GM21717 (cell line): Measurements from ENCODE around the gene USP10.

Experiments used
- ATAC-seq: cut with Tn5 transposase; IDR thresholded peaks from one replicate; pipeline ENCODE4 v1.9.1; 2021; ENCODE audit warnings: mild to moderate bottlenecking, moderate library complexity; ENCODE audit not compliant: unreplicated experiment

USP10 gene

DNA sequence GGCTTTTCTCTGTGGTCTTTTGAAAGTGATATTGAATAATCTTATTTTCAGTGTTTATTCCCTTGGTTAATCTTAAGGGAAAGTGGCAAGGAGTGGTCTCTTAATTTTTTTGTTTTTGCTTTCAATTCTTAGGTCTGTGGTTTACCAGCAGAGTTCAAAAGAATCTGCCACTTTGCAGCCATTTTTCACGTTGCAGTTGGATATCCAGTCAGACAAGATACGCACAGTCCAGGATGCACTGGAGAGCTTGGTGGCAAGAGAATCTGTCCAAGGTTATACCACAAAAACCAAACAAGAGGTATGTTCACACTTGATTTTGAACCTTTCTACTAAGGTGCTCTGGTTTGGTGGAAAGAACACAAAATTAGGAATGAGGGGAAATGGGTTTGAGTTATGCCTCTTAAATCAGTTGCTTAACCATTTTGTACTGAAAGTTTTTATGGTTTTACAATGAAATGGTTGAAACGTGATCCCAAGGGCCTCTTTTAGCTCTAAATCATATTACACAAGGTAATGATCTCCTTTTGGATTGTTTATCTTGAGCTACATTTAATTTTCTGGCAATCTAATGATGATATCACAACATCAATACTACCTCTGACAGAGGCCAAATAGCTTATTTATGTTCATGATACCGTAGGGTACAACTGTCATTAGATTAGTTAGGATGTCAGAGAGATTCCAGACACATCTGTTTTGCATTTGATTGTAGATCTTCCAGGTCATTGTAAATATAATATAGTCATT is 68.4 kb downstream of the USP10 start:
- no peak for ATAC-seq

DNA sequence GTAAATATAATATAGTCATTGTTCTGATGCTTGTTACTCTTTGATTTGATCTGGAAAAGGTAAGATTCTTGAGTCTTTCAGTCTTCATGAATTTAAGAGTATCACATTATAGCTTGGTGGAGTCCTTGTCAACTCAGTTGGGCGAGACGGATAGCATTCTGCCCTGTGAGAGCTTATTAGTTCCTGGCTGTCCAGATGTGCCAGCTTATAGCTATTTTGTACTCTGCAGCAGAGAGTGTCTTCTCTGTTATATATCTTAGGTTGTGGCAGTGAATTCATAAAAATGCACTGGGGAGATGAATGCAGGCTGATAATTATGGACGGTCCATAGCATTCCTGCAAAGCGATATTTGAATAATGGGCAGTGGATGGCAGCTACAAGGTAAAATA is 69.0 kb downstream of the USP10 start:
- no peak for ATAC-seq

DNA sequence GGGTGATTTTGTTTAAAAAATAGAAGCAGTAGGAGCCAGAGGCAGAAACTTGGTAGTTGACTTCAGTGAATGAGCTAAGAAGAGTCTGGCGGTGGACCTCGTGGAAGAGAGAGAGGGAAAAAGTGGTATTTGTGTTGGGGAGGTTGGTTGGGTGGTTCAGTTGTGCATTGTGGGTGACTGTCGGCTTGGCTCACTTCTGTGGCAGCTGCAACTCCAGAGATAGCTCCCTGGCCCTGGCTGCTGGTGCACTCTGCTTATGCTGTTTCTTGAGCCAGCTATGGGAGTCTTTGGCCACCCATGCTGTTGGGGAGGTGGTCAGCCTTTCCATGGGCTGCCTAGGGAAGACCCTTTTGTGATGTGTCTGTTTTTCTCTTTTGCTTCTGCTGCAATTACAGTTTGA is 69.6 kb downstream of the USP10 start:
- no peak for ATAC-seq

DNA sequence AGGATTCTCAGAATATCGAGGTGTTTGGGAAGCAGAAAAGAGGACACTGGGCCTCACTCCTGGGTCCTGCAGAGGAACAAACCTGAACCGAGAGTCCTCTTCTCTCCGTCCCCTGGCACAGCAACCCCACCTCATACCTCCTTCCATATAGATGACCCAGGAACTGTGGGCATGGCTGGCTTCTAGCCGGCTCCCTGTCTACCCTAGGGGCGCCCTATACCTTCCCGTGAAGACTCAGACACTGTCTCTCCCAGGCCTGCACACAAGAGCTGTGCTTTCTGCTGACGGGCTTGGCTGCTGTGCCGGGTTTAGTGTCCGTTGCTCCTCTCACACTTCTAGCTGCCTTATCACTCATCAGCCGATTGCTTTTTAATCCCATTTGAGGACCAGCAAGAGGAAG is 73.5 kb downstream of the USP10 start:
- ATAC-seq: no peak

DNA sequence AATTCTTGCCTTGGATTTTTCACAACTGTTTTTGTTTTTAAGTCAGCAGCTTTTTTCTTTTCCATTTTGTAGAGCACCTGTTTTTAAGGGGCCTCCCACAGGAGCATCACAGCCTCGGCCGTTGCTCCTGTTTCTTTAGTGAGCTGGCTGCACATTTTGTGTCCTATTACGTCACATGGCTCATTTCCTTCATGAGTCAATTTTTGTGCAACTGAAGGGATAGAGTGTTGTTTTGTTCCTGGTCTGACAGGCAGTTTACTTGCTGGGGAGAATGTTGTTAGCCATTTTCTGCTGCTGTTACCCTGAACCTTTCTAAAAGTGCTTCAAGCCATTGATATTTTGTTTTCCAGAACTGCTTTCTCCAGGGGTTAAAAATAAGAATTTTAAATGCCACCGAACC is 75.0 kb downstream of the USP10 start:
- no peak for ATAC-seq

DNA sequence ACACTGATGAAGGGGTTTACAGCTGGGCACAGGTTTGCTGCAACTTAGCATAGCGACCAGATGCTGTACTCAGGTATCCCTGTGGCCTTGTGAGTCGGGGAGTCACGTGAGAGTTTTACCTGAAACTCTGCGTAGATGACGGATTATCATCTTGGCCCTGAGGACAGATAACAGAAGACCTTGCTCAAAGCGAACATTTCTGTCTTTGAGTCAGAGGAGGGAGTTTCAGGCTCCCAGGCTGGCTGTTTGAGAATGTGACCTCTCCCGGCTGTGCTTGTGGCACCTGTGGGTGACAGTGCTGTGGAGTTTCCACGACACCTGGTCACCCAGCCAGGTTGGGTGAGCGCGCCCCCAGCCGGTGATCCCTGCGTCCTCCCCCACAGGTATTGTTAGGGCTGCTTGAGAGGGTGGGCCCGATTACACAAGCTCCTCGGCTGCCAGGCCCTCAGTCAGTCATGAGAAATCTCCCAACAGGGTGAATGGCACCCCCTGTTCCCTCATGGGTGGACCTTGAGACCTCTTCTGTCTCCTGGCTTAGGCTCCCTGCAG is 75.5 kb downstream of the USP10 start:
- ATAC-seq: no peak

DNA sequence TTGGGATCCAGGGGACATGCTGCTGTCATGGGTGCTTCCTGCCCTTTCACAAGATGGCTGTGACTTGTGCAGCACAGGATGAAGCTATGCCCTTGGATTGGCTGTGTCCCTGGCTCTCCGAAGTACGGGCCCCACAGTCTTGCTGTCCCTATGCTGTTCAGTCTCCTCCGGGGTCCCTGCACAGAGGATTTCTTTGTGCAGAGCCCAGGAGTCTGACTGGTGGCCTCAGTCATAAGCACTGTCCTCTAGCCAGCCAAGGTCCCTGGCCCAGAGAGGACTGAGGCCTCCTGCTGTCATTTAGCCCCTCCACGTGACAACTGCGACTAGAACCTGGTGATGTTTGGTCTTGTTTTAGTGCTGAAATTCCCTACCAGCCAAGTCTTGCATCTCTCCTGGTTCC is 77.6 kb downstream of the USP10 start:
- ATAC-seq: no peak

DNA sequence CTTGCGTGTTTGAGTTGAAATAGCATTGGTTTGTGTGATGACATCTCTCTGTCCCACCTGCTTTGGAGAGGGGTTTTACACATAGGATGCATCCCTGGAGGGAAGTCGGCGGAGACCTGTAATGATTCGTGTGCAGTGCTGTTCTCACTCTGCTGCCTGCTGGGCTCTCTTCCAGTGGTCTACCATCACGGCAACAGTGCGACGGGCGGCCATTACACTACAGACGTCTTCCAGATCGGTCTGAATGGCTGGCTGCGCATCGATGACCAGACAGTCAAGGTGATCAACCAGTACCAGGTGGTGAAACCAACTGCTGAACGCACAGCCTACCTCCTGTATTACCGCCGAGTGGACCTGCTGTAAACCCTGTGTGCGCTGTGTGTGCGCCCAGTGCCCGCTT is 78.9 kb downstream of the USP10 start:
- ATAC-seq: no peak

DNA sequence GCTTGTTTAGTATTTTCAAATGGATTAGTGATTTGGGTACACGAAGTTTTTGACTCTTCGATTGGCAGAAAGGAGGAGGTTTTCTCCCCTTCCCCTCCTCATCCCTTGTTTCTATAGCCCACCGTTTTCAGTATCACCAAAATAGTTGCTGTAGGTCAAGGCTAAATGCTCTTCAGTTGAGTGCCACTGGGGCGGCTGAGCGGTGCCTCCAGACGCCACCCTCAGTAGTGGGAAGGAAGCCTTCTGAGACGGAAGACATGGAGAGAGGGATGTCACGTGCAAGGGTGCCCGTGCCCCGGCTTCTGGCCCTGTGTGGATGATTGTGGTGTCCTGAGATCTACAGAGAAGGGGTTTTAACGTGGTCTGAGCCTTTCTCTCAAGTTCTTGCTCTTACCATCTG is 80.3 kb downstream of the USP10 start:
- no peak for ATAC-seq

DNA sequence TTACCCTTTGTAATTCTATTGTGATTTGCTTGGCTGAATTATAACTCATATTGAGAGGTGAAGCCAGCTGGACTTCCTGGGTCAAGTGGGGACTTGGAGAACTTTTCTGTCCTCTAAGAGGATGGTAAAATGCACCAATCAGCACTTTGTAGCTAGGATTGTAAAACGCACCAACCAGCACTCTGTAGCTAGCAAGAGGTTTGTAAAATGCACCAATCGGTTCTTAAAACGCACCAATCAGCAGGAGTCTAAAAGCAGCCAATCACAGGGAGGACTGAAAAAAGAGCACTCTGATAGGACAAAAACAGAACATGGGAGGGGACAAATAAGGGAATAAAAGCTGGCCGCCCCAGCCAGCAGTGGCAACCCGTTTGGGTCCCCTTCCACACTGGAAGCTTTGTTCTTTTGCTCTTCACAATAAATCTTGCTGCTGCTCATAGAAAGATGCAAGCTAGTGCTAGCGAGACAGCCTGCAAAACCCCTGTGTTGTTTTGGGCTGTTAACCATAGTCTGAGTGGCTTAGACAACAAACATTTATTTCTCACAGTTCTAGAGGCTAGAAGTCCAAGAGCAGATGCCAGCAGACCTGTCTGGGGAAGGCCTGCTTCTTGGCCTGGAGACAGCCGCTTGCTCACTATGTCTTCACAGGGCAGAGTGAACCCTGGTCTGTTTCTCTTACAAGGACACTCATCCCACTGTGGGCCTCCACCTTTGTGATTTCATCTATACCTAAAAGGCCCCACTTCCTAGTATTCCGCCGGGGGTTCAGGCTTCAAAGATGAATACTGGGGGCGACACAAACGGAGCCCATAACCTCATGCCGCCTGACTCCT is 81.0 kb downstream of the USP10 start:
- ATAC-seq: no peak

DNA sequence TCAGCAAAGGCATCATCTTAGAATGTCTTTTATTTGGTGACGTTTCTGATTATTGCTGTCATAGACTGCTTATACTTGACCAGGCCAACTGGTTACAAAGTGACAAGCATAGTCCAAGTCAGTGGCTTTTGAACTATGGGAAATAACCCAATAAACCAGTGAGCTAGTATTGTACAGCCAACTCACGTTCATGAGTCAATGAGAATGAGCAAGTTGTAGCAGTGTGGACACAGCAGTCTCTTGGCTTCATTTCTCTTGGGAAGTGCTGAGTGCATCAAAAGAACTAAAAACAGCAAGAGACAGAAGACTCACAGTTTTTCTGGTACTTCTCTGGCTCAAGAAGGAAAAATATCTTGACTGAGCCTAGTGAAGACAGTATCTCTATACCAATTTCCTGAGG is 83.0 kb downstream of the USP10 start:
- ATAC-seq: no peak

DNA sequence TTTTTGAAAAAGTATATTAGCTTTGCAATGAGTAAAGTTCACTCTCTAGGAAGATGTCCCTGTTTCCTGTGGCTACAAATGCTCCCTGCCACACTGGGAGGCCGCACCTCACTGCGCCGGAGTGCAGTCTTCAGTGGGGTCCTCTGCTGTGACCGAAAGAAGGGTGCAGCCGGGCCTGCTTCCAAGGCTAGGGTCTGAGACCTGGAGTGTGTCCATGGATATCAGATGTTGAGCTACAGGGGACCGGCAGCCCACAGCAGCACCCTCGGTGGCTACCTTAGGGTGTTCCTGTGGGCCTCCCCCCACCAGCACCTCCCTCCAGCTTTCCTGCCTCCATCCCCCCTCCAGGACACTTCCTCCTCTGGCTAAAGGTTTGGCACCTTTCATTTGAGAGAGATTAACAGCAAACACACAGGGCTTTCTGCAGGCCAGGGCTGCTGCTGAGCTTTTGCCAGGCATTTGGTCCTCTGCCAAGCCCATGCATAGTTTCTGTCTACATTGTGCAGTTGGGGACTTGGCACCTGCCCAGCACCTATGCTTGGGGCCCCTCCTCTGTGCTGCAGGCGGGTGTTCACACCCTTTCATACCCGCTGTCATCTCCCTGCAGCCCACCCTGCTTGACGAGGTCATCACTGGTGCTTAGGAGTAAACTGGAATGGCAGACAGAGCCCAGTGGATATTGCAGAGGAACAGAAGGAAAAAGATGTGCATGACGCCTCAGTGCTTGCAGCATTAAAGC is 86.2 kb downstream of the USP10 start:
- ATAC-seq: no peak

DNA sequence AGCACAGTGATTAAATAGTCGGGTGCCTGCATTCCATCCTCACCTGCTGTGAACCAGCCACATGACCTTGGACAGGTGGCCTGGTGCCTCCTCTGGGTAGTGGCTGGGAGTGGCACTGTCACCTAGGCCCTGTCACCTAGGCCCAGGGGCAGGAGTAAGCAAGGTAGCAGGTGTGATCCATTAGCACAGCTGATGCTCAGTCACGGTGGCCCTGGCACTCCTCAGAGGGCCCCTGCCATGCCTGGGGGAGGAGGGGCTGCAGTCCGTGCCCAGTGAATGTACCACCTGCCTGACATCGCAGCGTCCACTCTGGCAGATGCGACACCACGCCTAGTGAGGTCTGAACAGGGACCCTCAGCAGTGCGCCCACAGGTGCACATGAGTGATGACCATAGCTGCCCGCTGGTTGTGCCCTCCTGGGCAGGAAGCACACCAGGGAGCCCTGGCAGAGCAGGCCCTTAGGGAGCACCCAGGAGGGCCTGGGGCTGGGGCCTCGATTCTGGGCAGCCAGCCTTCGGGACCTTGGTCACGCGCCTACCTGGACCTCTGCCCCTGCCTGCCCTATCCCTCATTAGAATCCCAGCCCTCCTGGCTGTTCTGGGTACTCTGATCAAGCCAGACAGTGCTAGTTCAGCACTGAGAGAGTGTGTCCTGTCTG is 86.9 kb downstream of the USP10 start:
- no peak for ATAC-seq

DNA sequence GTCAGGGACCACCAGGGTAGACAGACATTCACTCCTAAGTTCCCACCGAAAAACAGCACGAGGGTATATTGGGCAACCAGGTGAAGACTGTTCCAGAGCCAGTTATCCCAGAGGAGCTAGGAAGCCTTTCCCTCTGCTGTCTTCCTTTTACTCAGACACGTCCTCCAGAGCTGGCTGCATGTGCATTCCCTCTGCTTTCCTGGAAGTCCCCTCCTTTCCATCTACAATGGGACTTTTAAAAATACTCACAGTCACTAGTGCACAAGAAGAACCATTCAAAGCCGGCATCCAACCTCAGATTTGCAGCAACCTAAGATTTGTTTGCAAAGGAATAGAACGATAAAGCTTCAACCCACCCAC is 87.4 kb downstream of the USP10 start:
- no peak for ATAC-seq

DNA sequence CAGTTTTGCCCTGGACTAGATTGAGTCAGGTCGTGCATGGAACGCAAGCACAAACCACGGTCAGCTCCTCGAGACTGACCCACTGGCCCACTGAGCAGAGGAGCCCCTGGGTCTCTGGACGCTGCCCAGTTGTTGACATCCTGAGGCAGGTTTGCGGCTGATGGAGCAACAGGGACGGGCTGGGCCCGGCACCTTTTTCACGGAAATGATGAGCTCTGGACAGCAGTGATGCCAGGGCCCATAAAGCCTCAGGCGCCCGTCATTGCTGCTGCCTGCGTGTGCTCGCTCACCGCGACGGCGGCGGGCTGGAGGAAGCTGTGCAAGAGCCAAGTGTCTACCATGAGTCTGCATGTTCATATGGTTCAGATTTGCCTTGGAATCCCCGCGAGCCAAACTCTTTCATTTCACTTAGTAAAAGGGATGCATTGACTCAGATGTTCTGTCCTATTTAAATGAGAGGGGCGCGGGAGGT is 89.2 kb downstream of the USP10 start:
- no peak for ATAC-seq

DNA sequence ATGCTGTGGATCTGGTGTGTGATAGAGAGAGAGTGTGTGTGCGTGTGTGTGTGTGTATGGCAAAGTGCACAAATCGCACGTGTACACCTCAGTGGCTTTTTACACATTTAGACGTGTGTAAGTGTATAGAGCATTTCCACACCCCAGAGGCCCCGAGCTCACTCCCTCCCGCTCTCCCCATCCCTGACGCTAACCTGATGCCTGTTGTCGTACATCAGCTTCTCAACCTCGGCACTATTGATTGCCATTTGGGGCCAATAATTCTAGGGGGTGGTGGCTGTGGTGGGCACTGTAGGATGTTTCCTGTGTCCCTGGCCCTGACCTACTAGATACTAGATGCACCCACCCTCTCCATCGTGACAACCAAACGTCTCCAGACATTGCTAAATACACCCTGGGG is 89.6 kb downstream of the USP10 start:
- ATAC-seq: no peak

DNA sequence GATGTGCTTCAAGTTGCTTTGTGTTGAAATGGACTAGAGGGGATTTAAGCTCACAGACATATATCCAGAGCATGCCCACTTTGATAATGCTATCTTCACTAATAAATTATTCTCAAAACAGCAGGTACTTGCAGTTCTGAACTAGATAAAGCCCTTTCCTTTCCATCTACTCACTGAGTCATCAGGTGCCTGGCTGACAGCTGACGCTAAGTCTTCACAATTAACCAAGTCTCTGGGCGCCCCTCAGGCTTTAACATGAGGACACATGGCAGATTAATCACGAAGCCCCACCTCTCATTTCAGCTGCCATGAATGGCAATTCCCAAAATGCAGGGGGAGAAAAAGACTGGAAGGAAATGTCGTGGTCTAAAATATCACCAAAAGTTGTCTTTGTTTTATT is 90.5 kb downstream of the USP10 start:
- no peak for ATAC-seq

DNA sequence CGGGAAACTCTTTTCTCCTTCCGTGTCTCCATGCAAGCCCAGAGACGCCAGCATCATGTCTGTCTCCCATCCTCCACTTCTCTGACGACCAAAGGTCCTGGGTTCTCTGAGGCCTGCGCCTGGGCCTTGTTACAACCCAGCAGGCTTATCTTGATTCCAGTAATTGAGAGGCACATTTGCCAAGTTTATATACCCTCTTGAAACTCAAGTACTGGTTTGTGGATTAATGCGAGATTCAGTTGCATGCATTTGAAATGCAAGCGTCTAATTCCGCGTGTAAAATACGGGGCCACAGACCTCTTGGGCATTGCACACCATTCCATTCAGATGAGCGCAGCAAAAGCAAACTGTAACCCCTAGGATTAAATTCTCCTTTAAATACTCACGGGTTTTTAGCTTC is 91.3 kb downstream of the USP10 start:
- no peak for ATAC-seq

DNA sequence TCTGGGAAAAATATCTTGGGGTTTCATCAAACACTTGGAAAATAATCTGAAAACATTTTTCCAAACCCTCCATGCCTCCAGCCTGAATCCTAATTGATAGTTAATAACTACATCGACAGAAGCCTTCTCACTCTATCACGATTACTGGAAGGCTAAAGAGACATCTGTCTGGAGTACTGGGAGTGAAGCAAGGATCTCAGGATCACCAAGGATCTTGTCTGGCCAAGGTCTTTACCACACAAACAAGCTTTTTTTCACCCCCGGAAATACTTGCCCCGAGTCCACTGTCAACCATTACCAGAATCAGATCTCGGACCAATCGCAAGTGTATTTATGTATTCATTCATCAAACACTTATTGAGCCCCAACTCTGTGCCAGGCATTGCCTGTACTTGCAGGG is 91.7 kb downstream of the USP10 start:
- no peak for ATAC-seq

DNA sequence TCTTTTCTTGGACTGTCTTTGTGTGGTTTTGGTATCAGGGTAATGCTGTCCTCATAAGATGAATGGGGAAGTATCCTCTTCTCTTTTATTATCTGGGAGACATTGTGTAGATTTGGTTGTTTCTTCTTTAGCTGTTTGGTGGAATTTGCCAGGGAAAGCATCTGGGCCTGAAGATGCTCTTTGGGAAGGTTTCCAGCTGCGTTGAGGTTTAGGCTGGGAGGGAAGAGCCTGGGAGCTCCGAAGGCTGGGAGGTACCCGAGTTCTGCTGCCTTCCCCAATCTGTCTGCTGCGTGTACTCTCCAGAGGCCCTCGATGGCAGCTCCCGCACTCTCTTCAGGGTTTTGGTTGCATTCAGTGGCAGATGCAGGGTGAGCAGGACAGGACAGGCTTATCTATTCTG is 94.4 kb downstream of the USP10 start:
- no peak for ATAC-seq

DNA sequence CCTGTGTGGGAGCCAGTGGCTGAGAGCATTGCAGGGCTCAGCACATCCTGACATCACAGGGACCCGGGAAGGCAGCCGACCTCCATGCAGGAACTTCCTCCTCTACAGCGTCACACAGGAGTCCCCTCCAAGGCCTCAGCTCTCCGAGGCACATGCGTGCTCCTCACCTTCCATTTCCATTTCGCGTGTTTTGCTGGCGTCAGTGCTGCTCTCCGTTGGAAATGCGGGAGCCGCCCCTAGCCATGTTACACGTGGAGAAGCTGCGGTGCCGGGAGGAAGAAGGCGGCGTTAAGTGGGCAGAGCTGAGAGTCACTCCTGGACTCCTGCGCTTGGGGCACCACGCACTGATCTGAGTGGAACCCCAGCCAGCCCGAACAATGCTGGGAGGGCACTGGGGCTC is 94.8 kb downstream of the USP10 start:
- no peak for ATAC-seq
